ENCODE measurements around the gene LRMDA.

The LRMDA gene

GRCh38 chr10:75417522-75417927 lies 13.9 kb upstream of the LRMDA start:
- Mint-ChIP-seq H3K27ac (no peak overlapping the region), H3K4me3 (no peak overlapping the region), H3K36me3 (ENCODE audit: low read depth) (no peaks in the 10 kb centered on the region), H3K27me3 (ENCODE audit: low read depth) (peaks cover 67% of the 10 kb centered on the region), H3K4me1 (no peaks in the 10 kb centered on the region), H3K9me3 (no peaks in the 10 kb centered on the region)
- TF ChIP-seq, protein P1, sequence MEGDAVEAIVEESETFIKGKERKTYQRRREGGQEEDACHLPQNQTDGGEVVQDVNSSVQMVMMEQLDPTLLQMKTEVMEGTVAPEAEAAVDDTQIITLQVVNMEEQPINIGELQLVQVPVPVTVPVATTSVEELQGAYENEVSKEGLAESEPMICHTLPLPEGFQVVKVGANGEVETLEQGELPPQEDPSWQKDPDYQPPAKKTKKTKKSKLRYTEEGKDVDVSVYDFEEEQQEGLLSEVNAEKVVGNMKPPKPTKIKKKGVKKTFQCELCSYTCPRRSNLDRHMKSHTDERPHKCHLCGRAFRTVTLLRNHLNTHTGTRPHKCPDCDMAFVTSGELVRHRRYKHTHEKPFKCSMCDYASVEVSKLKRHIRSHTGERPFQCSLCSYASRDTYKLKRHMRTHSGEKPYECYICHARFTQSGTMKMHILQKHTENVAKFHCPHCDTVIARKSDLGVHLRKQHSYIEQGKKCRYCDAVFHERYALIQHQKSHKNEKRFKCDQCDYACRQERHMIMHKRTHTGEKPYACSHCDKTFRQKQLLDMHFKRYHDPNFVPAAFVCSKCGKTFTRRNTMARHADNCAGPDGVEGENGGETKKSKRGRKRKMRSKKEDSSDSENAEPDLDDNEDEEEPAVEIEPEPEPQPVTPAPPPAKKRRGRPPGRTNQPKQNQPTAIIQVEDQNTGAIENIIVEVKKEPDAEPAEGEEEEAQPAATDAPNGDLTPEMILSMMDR (IDR thresholded peaks at IDR 0.05; ENCODE audit: unreplicated experiment in 3 of 3) = no peak

DNA sequence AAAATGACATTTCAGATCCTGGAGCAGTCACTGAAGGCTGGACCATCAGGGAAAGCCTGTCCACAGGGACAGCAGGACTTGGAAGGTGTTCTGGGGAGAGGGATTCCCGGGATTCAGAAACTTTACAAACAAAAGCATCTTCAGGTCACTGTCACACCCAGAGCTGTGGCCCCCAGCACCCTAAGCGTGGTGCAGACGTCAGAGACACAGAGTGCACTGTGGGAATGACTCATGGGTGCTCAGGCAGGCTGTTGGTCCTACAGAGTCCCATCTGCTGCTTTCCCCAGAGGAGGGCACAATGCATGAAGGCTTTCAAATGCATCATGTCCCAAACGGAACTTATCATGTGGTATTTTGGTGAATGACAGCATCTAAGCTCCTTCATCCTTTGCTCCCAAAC lies 13.1 kb upstream of the LRMDA start:
- TF ChIP-seq, protein P1 (IDR thresholded peaks at IDR 0.05; ENCODE audit: unreplicated experiment in 3 of 3) = no peak
- no peak overlapping the region for H3K27ac Mint-ChIP-seq
- H3K4me1 Mint-ChIP-seq = no peaks in the 10 kb centered on the region
- no peak overlapping the region for H3K4me3 Mint-ChIP-seq
- peaks cover 72% of the 10 kb centered on the region for H3K27me3 Mint-ChIP-seq (ENCODE audit: low read depth)
- no peaks in the 10 kb centered on the region for H3K9me3 Mint-ChIP-seq
- H3K36me3 Mint-ChIP-seq (ENCODE audit: low read depth) = no peaks in the 10 kb centered on the region

DNA sequence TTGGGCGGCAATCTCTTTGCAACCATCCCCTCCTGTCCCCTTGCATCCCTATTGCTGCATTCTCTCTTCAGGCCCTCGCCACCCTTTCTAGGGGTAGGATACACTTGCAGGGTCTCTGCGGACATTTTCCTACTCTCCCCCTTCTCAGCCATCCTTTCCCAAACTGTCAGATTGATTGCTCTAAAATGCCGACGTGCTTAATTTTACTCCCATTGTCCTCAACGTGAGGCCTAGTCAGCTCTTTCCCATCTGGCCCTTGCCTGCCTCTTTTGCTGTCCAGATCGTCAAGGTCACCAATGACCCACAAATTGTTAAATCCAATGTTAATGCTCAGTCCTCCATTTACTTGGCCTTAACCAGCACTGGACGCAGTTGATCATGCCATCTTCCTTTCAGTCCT lies 12.7 kb upstream of the LRMDA start:
- H3K36me3 Mint-ChIP-seq (ENCODE audit: low read depth) = no peaks in the 10 kb centered on the region
- no peaks in the 10 kb centered on the region for H3K4me1 Mint-ChIP-seq
- H3K27me3 Mint-ChIP-seq (ENCODE audit: low read depth) = peaks cover 74% of the 10 kb centered on the region
- TF ChIP-seq, protein P1 (IDR thresholded peaks at IDR 0.05; ENCODE audit: unreplicated experiment in 3 of 3) = no peak
- no peaks in the 10 kb centered on the region for H3K9me3 Mint-ChIP-seq
- H3K4me3 Mint-ChIP-seq = no peak overlapping the region
- no peak overlapping the region for H3K27ac Mint-ChIP-seq

- Mint-ChIP-seq H3K9me3 (no peaks in the 10 kb centered on the region), H3K27me3 (ENCODE audit: low read depth) (peaks cover 39% of the 10 kb centered on the region), H3K4me1 (peaks cover 4% of the 10 kb centered on the region), H3K4me3 (no peak overlapping the region), H3K27ac (no peak overlapping the region), H3K36me3 (ENCODE audit: low read depth) (no peaks in the 10 kb centered on the region)
- TF ChIP-seq, protein P1 (IDR thresholded peaks at IDR 0.05; ENCODE audit: unreplicated experiment in 3 of 3) = no peak
Measured at GRCh38 chr10:75422913-75423312, 8.5 kb upstream of the LRMDA start.

GRCh38 chr10:75424571-75424970 lies 6.9 kb upstream of the LRMDA start:
- TF ChIP-seq, protein P1 (IDR thresholded peaks at IDR 0.05; ENCODE audit: unreplicated experiment in 3 of 3) = no peak
- no peak overlapping the region for H3K27ac Mint-ChIP-seq
- no peaks in the 10 kb centered on the region for H3K36me3 Mint-ChIP-seq (ENCODE audit: low read depth)
- H3K9me3 Mint-ChIP-seq = no peaks in the 10 kb centered on the region
- peaks cover 19% of the 10 kb centered on the region for H3K4me1 Mint-ChIP-seq
- no peak overlapping the region for H3K4me3 Mint-ChIP-seq
- peaks cover 28% of the 10 kb centered on the region for H3K27me3 Mint-ChIP-seq (ENCODE audit: low read depth)

GRCh38 chr10:75425291-75426079 lies 5.9 kb upstream of the LRMDA start:
- Mint-ChIP-seq H3K27me3 (ENCODE audit: low read depth) (peaks cover 31% of the 10 kb centered on the region), H3K9me3 (no peaks in the 10 kb centered on the region), H3K36me3 (ENCODE audit: low read depth) (no peaks in the 10 kb centered on the region)

More at GRCh38 chr10:75425291-75426079, 5.9 kb upstream of the LRMDA start:
- TF ChIP-seq, protein P1 (IDR thresholded peaks at IDR 0.05; ENCODE audit: unreplicated experiment in 3 of 3) = no peak
- peaks cover 28% of the 10 kb centered on the region for H3K4me1 Mint-ChIP-seq
- no peak overlapping the region for H3K27ac Mint-ChIP-seq
- H3K4me3 Mint-ChIP-seq = no peak overlapping the region
